Measurements from ENCODE around the gene NAA80.
"Not testable (repeated sequence)": the region's sequence is repeated elsewhere in the genome, so short reads cannot be mapped to it uniquely, and the experiment has no call there.

NAA80 gene

GRCh38 chr3:50314816-50315215, 15.6 kb upstream of the NAA80 start:
- TF ChIP-seq CTCF (IDR thresholded peaks at IDR 0.05; ENCODE audit: insufficient read depth, low read depth, low read length, missing control alignments), result no peak
- H3K4me3 ChIP-seq (ENCODE audit: low read depth, low read length), result no peak overlapping the region
- no peak for DNase-seq (ENCODE audit: low read depth)

GRCh38 chr3:50314342-50314741, 15.1 kb upstream of the NAA80 start:
- no peak for DNase-seq (ENCODE audit: low read depth)
- no peak overlapping the region for H3K4me3 ChIP-seq (ENCODE audit: low read depth, low read length)
- no peak for TF ChIP-seq CTCF (IDR thresholded peaks at IDR 0.05; ENCODE audit: insufficient read depth, low read depth, low read length, missing control alignments)

- not testable (repeated sequence) for H3K4me3 ChIP-seq (ENCODE audit: low read depth, low read length); DNase-seq (ENCODE audit: low read depth)
Measured at GRCh38 chr3:50312041-50312440, 12.8 kb upstream of the NAA80 start.

- DNase-seq (ENCODE audit: low read depth), result no peak
- H3K4me3 ChIP-seq (ENCODE audit: low read depth, low read length), result no peak overlapping the region
- no peak for TF ChIP-seq CTCF (IDR thresholded peaks at IDR 0.05; ENCODE audit: insufficient read depth, low read depth, low read length, missing control alignments)
Measured at GRCh38 chr3:50304601-50305000, 5.4 kb upstream of the NAA80 start.

GRCh38 chr3:50303013-50303815, 4.0 kb upstream of the NAA80 start, which contains the start of gene HYAL1:
TSS of gene HYAL1 (minus strand) at chr3:50303574. CDS start at chr3:50302956, 618 bp downstream.
- no peak for TF ChIP-seq CTCF (IDR thresholded peaks at IDR 0.05; ENCODE audit: insufficient read depth, low read depth, low read length, missing control alignments)
- peak; percentile 7 for DNase-seq (ENCODE audit: low read depth)

GRCh38 chr3:50302095-50303012, 3.1 kb upstream of the NAA80 start:
- peak; percentile 1 for DNase-seq (ENCODE audit: low read depth)
- no peak overlapping the region for H3K4me3 ChIP-seq (ENCODE audit: low read depth, low read length)
- no peak for TF ChIP-seq CTCF (IDR thresholded peaks at IDR 0.05; ENCODE audit: insufficient read depth, low read depth, low read length, missing control alignments)

More at GRCh38 chr3:50303013-50303815, 4.0 kb upstream of the NAA80 start, which contains the start of gene HYAL1:
- no peak within 1 kb of the TSS for H3K4me3 ChIP-seq (ENCODE audit: low read depth, low read length)

- H3K4me3 ChIP-seq (ENCODE audit: low read depth, low read length), result no peak overlapping the region
- TF ChIP-seq CTCF (IDR thresholded peaks at IDR 0.05; ENCODE audit: insufficient read depth, low read depth, low read length, missing control alignments), result no peak
Measured at GRCh38 chr3:50300681-50301254, 1.6 kb upstream of the NAA80 start.

More at GRCh38 chr3:50300681-50301254, 1.6 kb upstream of the NAA80 start:
- DNase-seq (ENCODE audit: low read depth), result peak; percentile 12
